H1 (cell line): ENCODE data around the gene GAGE12J. TPM values are rescaled to one million over a fixed set of nuclear protein-coding genes. Genes with fewer than 3 reads are reported as not detected.

Source experiments
- CTCF ChIA-PET: fragments of 300-600 bp; sonication (Branson Sonifier 250); formaldehyde crosslinking; loops from one replicate; lab custom pipeline; 2021; ENCODE audit not compliant: partially characterized antibody; lab: Charles Lee
- POLR2A ChIA-PET: fragments of 300-600 bp; sonication (Branson Sonifier 250); formaldehyde crosslinking; loops from one replicate; lab custom pipeline; 2021; ENCODE audit warnings: inconsistent platforms; ENCODE audit not compliant: partially characterized antibody; lab: Charles Lee
- DNase-seq, 2 experiments: peaks; one replicate each; pipeline versions ENCODE4 v3.0.0 to v3.0.0-alpha.2; 2010 to 2022; ENCODE audit warnings: low spot score in 2 of 2, low read depth in 1 of 2, mixed read lengths in 1 of 2
- FAIRE-seq: peaks from 2 replicates; lab custom pipeline; 2011; peaks lifted over from hg19 to GRCh38; lab: Jason Lieb, UNC
- H2AFZ ChIP-seq: 2 replicates; pipeline ENCODE4 v1.8.1; 2012; ENCODE audit warnings: low read length, inconsistent platforms
- H2AK5ac ChIP-seq: 2 replicates; pipeline ENCODE4 v1.6.1; 2013; ENCODE audit warnings: low read depth, low read length
- H2BK120ac ChIP-seq: replicated peaks from 2 replicates; pipeline ENCODE3; 2013; ENCODE audit warnings: low read depth, low read length, inconsistent platforms
- H2BK12ac ChIP-seq: 2 replicates; pipeline ENCODE4 v1.6.1; 2013; ENCODE audit warnings: low read depth, low read length
- H2BK15ac ChIP-seq: 2 replicates; pipeline ENCODE4 v1.6.1; 2013; ENCODE audit warnings: low read length
- H2BK20ac ChIP-seq: 2 replicates; pipeline ENCODE4 v1.6.1; 2013; ENCODE audit warnings: low read length
- H2BK5ac ChIP-seq: 2 replicates; pipeline ENCODE4 v1.6.1; 2013; ENCODE audit warnings: low read depth, low read length
- H3K14ac ChIP-seq: 2 replicates; pipeline ENCODE4 v1.6.1; 2013; ENCODE audit warnings: inconsistent platforms; ENCODE audit not compliant: insufficient read length
- H3K18ac ChIP-seq: 2 replicates; pipeline ENCODE4 v1.6.1; 2013; ENCODE audit warnings: low read length; ENCODE audit errors: extremely low read depth
- H3K23ac ChIP-seq: 2 replicates; pipeline ENCODE4 v1.6.1; 2013; ENCODE audit warnings: inconsistent platforms; ENCODE audit not compliant: insufficient read length
- H3K23me2 ChIP-seq: 2 replicates; pipeline ENCODE4 v1.6.1; 2013; ENCODE audit warnings: low read depth, low read length
- H3K27ac ChIP-seq: 2 replicates; pipeline ENCODE4 v1.6.1; 2011; ENCODE audit warnings: low read depth, low read length, inconsistent platforms
- H3K27me3 ChIP-seq, 4 experiments: replicated peaks in 1 of 4; 1 replicate in 1 of 4; 2 replicates in 3 of 4; pipeline versions ENCODE4 v1.6.1 to v1.8.1; 2011 to 2013; ENCODE audit warnings: low read length in 3 of 4, mild to moderate bottlenecking in 3 of 4, inconsistent platforms in 2 of 4, mixed read lengths in 2 of 4, moderate library complexity in 1 of 4; ENCODE audit not compliant: control insufficient read depth in 3 of 4, insufficient read depth in 3 of 4; ENCODE audit errors: extremely low read depth in 1 of 4
- H3K36me3 ChIP-seq, 4 experiments: 2 replicates each; pipeline versions ENCODE4 v1.6.1 to v1.8.1; 2011 to 2013; ENCODE audit warnings: mild to moderate bottlenecking in 4 of 4, low read length in 3 of 4, moderate library complexity in 2 of 4, control low read depth in 1 of 4, inconsistent platforms in 1 of 4; ENCODE audit not compliant: insufficient read depth in 4 of 4, control insufficient read depth in 2 of 4
- H3K4ac ChIP-seq: replicated peaks from 2 replicates; pipeline ENCODE3; 2013; ENCODE audit warnings: low read length, low read depth, mixed read lengths, inconsistent platforms; ENCODE audit not compliant: insufficient read length
- H3K4me1 ChIP-seq, 4 experiments: replicated peaks in 1 of 4; 1 replicate in 1 of 4; 2 replicates in 3 of 4; pipeline versions ENCODE4 v1.6.1 to v1.8.1; 2011 to 2013; ENCODE audit warnings: low read length in 3 of 4, inconsistent platforms in 2 of 4, mixed read lengths in 1 of 4; ENCODE audit not compliant: insufficient read depth in 4 of 4, control insufficient read depth in 3 of 4
- H3K4me2 ChIP-seq, 2 experiments: 2 replicates each; pipeline versions ENCODE4 v1.6.1 to v1.8.1; 2011 to 2013; ENCODE audit warnings: low read depth in 2 of 2, low read length in 2 of 2, control low read depth in 1 of 2, inconsistent platforms in 1 of 2, mild to moderate bottlenecking in 1 of 2; ENCODE audit not compliant: insufficient read depth in 1 of 2
- H3K4me3 ChIP-seq, 4 experiments: fragments of 200-600, 300-600 bp in 1 of 4; sonication (generic), shearing (Covaris generic), sonication (Bioruptor Twin) in 1 of 4; 2 replicates each; pipeline versions ENCODE4 v1.5.1 to v1.8.1; 2011 to 2016; ENCODE audit warnings: low read length in 4 of 4, low read depth in 3 of 4, control low read depth in 2 of 4, inconsistent platforms in 2 of 4, mild to moderate bottlenecking in 2 of 4, mixed read lengths in 1 of 4, moderate library complexity in 1 of 4; ENCODE audit not compliant: insufficient read depth in 2 of 4; ENCODE audit errors: extremely low read depth in 1 of 4
- H3K56ac ChIP-seq: replicated peaks from 2 replicates; pipeline ENCODE3; 2013; ENCODE audit warnings: low read depth, mild to moderate bottlenecking, mixed read lengths, low read length, inconsistent platforms; ENCODE audit not compliant: insufficient read length
- H3K79me1 ChIP-seq: 2 replicates; pipeline ENCODE4 v1.6.1; 2013; ENCODE audit warnings: low read depth, low read length, control low read depth
- H3K79me2 ChIP-seq, 2 experiments: 2 replicates each; pipeline versions ENCODE4 v1.6.1 to v1.8.1; 2012 to 2013; ENCODE audit warnings: low read length in 2 of 2, mild to moderate bottlenecking in 2 of 2, inconsistent platforms in 1 of 2; ENCODE audit not compliant: insufficient read depth in 2 of 2, control insufficient read depth in 1 of 2
- H3K9ac ChIP-seq, 4 experiments: replicated peaks in 1 of 4; 1 replicate in 1 of 4; 2 replicates in 3 of 4; pipeline versions ENCODE4 v1.6.1 to v1.8.1; 2011 to 2013; ENCODE audit warnings: low read depth in 3 of 4, low read length in 3 of 4, control low read depth in 2 of 4, mild to moderate bottlenecking in 2 of 4, moderate library complexity in 2 of 4, inconsistent platforms in 1 of 4; ENCODE audit errors: extremely low read depth in 1 of 4
- H3K9me3 ChIP-seq, 2 experiments: 2 replicates each; pipeline versions ENCODE4 v1.6.1 to v1.8.1; 2012 to 2013; ENCODE audit warnings: mild to moderate bottlenecking in 2 of 2, moderate library complexity in 2 of 2, control low read depth in 1 of 2, inconsistent platforms in 1 of 2, low read depth in 1 of 2, low read length in 1 of 2, mixed read lengths in 1 of 2; ENCODE audit not compliant: insufficient read depth in 2 of 2
- H4K20me1 ChIP-seq, 2 experiments: replicated peaks in 1 of 2; 2 replicates each; pipeline versions ENCODE3 to v1.8.1; 2011 to 2013; ENCODE audit warnings: inconsistent platforms in 2 of 2, low read length in 2 of 2, mild to moderate bottlenecking in 1 of 2; ENCODE audit not compliant: insufficient read depth in 2 of 2, control insufficient read depth in 1 of 2
- H4K5ac ChIP-seq: 2 replicates; pipeline ENCODE4 v1.6.1; 2013; ENCODE audit warnings: low read length, low read depth, mixed read lengths, inconsistent platforms; ENCODE audit not compliant: insufficient read length
- H4K8ac ChIP-seq: 2 replicates; pipeline ENCODE4 v1.8.0; 2013; ENCODE audit warnings: mild to moderate bottlenecking, moderate library complexity, low read length, inconsistent platforms; ENCODE audit not compliant: insufficient read depth; ENCODE audit errors: extremely low read depth
- H4K91ac ChIP-seq: replicated peaks from 2 replicates; pipeline ENCODE3; 2013; ENCODE audit warnings: low read length, mixed read lengths, inconsistent platforms; ENCODE audit not compliant: insufficient read length
- CBX5 ChIP-seq: fragments of 300-800, 300-1000 bp; sonication (generic); IDR thresholded peaks from 2 replicates; pipeline ENCODE4 v1.7.1; 2016; ENCODE audit warnings: antibody characterized with exemption, low read length, low read depth
- KDM4A ChIP-seq: IDR thresholded peaks from one replicate; pipeline ENCODE4 v1.7.1; 2012; ENCODE audit warnings: low read depth, mild to moderate bottlenecking, moderate library complexity, low read length, inconsistent platforms; ENCODE audit not compliant: severe bottlenecking
- WGBS, 2 experiments: shearing (Covaris generic) in 1 of 2; methylation state at CpG; one replicate each; pipeline versions ENCODE4 v1.1.6 to v1.1.7; 2013 to 2015; ENCODE audit warnings: low lambda C conversion rate in 2 of 2, mixed read lengths in 2 of 2, inconsistent platforms in 1 of 2, low coverage in 1 of 2, missing lambda C conversion rate in 1 of 2; ENCODE audit not compliant: insufficient replicate concordance in 2 of 2, insufficient coverage in 1 of 2, insufficient read length in 1 of 2; ENCODE audit errors: extremely low coverage in 1 of 2, missing lambda C conversion rate in 1 of 2; 5-methylcytosine and 5-hydroxymethylcytosine counted together
- polyA plus RNA-seq, 7 experiments: library from polyadenylated mRNA; depleted of rRNA in 3 of 7; stranded (reverse) in 5 of 7; unstranded in 2 of 7; fragments of >200 nt in 5 of 7; fragments of 200-250 nt in 2 of 7; gene quantifications; 1 replicate in 5 of 7; 2 replicates in 1 of 7; 4 replicates in 1 of 7; pipeline versions ENCODE4 v1.2.1 to v1.2.3, GENCODE V29; 2011 to 2013; ENCODE audit warnings: missing spikeins in 2 of 7, mixed read lengths in 2 of 7
- total RNA-seq: library from RNA; stranded (reverse); fragmentation: NEBNext Ultra II Directional; extraction: Animal tissue kit (Norgen Biotek cat#: 25700); gene quantifications from 2 replicates; pipeline ENCODE4 v1.2.1, GENCODE V29; 2021
- TF ChIP-seq, protein P1 (sequence below): IDR thresholded peaks from 2 replicates; pipeline ENCODE4 v1.6.1; 2012; ENCODE audit warnings: inconsistent platforms

Gene GAGE12J
- total and polyA plus RNA-seq, 2 of the 8 experiments (the other 6 are each of a cell fraction or from before 2014, with no cell fraction given), result not detected

DNA sequence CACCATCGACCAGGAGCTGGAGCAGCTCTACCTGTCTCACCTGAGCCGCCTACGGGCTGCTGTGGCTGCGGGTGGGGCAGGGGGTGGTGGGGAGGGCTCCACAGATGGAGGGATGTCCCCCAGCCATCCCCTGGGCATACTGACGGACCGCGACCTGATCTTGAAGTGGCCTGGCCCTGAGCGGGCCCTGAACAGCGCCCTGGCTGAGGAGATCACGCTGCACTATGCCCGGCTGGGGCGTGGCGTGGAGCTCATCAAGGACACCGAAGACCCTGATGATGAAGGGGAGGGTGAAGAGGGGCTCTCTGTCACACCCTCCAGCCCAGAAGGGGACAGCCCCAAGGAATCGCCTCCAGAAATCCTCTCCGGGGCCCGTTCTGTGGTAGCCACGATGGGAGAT is 35.7 kb upstream of the GAGE12J start:
- Histone ChIP-seq H3K36me3 (no peaks in the 10 kb centered on the region), H4K91ac (no peak overlapping the region), H2BK120ac (no peak overlapping the region), H3K9ac (no peak overlapping the region), H3K4me3 (no peak overlapping the region), H3K79me2 (no peaks in the 10 kb centered on the region), H3K4ac (no peak overlapping the region), H4K8ac (no peak overlapping the region), H3K79me1 (no peaks in the 10 kb centered on the region), H4K20me1 (no peaks in the 10 kb centered on the region), H3K23ac (no peak overlapping the region), H3K4me2 (no peak overlapping the region), H2AK5ac (no peak overlapping the region), H4K5ac (no peak overlapping the region), H3K9me3 (no peaks in the 10 kb centered on the region), H2BK5ac (no peak overlapping the region), H3K27ac (no peak overlapping the region), H3K27me3 (no peaks in the 10 kb centered on the region), H3K14ac (no peak overlapping the region), H3K56ac (no peak overlapping the region), H2BK12ac (no peak overlapping the region), H2BK20ac (no peak overlapping the region), H3K23me2 (no peaks in the 10 kb centered on the region), H2BK15ac (no peak overlapping the region), H2AFZ (no peak overlapping the region), H3K18ac (no peak overlapping the region), H3K4me1 (no peaks in the 10 kb centered on the region; a peak in 1 of 7 replicates)
- ChIA-PET POLR2A (interaction anchor here (0.9 to 2.1 kb wide), 3 partner anchors 10 to 27 kb away, joined by 3 to 8 read pairs (median 7); partner anchors contain the start of gene PPP1R3F), CTCF (interaction anchor here (1.4 kb wide), 1 partner anchor 93 kb away, joined by 5 read pairs; no protein-coding TSS in a partner anchor)
- WGBS, 2 experiments, result 88% methylated on average over 12 of the region's 18 CpGs; no CpG with 5 or more reads in 1 of the 2 experiments
- DNase-seq (no peak), FAIRE-seq (no peak)
- no peak for TF ChIP-seq CBX5
- TF ChIP-seq, protein P1, sequence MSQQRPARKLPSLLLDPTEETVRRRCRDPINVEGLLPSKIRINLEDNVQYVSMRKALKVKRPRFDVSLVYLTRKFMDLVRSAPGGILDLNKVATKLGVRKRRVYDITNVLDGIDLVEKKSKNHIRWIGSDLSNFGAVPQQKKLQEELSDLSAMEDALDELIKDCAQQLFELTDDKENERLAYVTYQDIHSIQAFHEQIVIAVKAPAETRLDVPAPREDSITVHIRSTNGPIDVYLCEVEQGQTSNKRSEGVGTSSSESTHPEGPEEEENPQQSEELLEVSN, result no peak
- no peak for TF ChIP-seq KDM4A
